VCaP (cell line): ENCODE data around the gene SPOCD1.

ENCODE experiments used
- H3K27ac ChIP-seq: fragments of 450-650 bp; 2 replicates; pipeline ENCODE4 v1.5.1; 2017
- CTCF ChIP-seq: fragments of 450-650 bp; conservative IDR thresholded peaks from 2 replicates; pipeline ENCODE4 v1.5.1; 2017; ENCODE audit warnings: mild to moderate bottlenecking, moderate library complexity

SPOCD1 gene

GRCh38 chr1:31742462-31743212 lies 73.2 kb downstream of the SPOCD1 start:
- no peak overlapping the region for H3K27ac ChIP-seq
- TF ChIP-seq CTCF: no peak
